HEK293T (cell line): ENCODE measurements around the gene ZP2.
"Not testable (repeated sequence)": the region's sequence is repeated elsewhere in the genome, so short reads cannot be mapped to it uniquely, and the experiment has no call there.

Experiments used
- CTCF ChIA-PET: fragments of 350-600 bp; formaldehyde crosslinking; extraction: SDS; loops from one replicate; lab custom pipeline; 2021; ENCODE audit warnings: antibody characterized with exemption, inconsistent platforms; lab: Yijun Ruan, JAX
- POLR2A ChIA-PET: fragments of 350-600 bp; formaldehyde crosslinking; extraction: SDS; loops from one replicate; lab custom pipeline; 2020; ENCODE audit warnings: antibody characterized with exemption, inconsistent platforms; lab: Yijun Ruan, JAX
- DNase-seq: peaks from one replicate; pipeline ENCODE4 v3.0.0; 2012; ENCODE audit warnings: mixed read lengths; ENCODE audit errors: extremely low spot score
- ARNT ChIP-seq: fragments of 450-650 bp; IDR thresholded peaks from 2 replicates; pipeline ENCODE4 v1.6.1; 2017; ENCODE audit warnings: mild to moderate bottlenecking
- BHLHE40 ChIP-seq: fragments of 450-650 bp; IDR thresholded peaks from 2 replicates; pipeline ENCODE4 v1.6.1; 2016; ENCODE audit warnings: mild to moderate bottlenecking, moderate library complexity, borderline replicate concordance
- CTBP1 ChIP-seq: fragments of 450-650 bp; IDR thresholded peaks from 2 replicates; pipeline ENCODE4 v1.6.1; 2016; ENCODE audit warnings: borderline replicate concordance
- ELF4 ChIP-seq: fragments of 450-650 bp; IDR thresholded peaks from 2 replicates; pipeline ENCODE4 v1.6.1; 2017; ENCODE audit warnings: antibody characterized with exemption
- FOXA1 ChIP-seq: fragments of 450-650 bp; IDR thresholded peaks from 2 replicates; pipeline ENCODE4 v1.6.1; 2016; ENCODE audit warnings: mild to moderate bottlenecking
- FOXK2 ChIP-seq: fragments of 450-650 bp; IDR thresholded peaks from 2 replicates; pipeline ENCODE4 v1.6.1; 2016; ENCODE audit warnings: mild to moderate bottlenecking
- FOXM1 ChIP-seq: fragments of 450-650 bp; IDR thresholded peaks from 2 replicates; pipeline ENCODE4 v1.6.1; 2017; ENCODE audit warnings: mild to moderate bottlenecking, borderline replicate concordance
- HDGF ChIP-seq: fragments of 450-650 bp; IDR thresholded peaks from 2 replicates; pipeline ENCODE4 v1.6.1; 2017; ENCODE audit warnings: antibody characterized with exemption, borderline replicate concordance
- L3MBTL2 ChIP-seq: fragments of 450-650 bp; conservative IDR thresholded peaks from 2 replicates; pipeline ENCODE4 v1.6.1; 2016; ENCODE audit warnings: mild to moderate bottlenecking
- LEF1 ChIP-seq: fragments of 450-650 bp; IDR thresholded peaks from 2 replicates; pipeline ENCODE4 v1.6.1; 2017; ENCODE audit warnings: mild to moderate bottlenecking, borderline replicate concordance
- NFRKB ChIP-seq: fragments of 450-650 bp; IDR thresholded peaks from 2 replicates; pipeline ENCODE4 v1.6.1; 2016; ENCODE audit warnings: mild to moderate bottlenecking, moderate library complexity
- PKNOX1 ChIP-seq: fragments of 450-650 bp; IDR thresholded peaks from 2 replicates; pipeline ENCODE4 v1.6.1; 2016
- SP1 ChIP-seq: fragments of 450-650 bp; IDR thresholded peaks from 2 replicates; pipeline ENCODE4 v1.6.1; 2017
- SUZ12 ChIP-seq: fragments of 450-650 bp; IDR thresholded peaks from 2 replicates; pipeline ENCODE4 v1.6.1; 2016; ENCODE audit warnings: mild to moderate bottlenecking
- TARDBP ChIP-seq: fragments of 450-650 bp; IDR thresholded peaks from 2 replicates; pipeline ENCODE4 v1.6.1; 2016
- ZNF384 ChIP-seq: fragments of 450-650 bp; IDR thresholded peaks from 2 replicates; pipeline ENCODE4 v1.6.1; 2016

ZP2 gene

GRCh38 chr16:21184834-21185233 lies 26.5 kb downstream of the ZP2 start:
- CTCF ChIA-PET: no interaction called here
- POLR2A ChIA-PET: no interaction called here
- DNase-seq: no peak
- TF ChIP-seq CTBP1: no peak
- no peak for TF ChIP-seq FOXA1
- no peak for TF ChIP-seq FOXK2
- no peak for TF ChIP-seq BHLHE40
- TF ChIP-seq TARDBP: no peak
- no peak for TF ChIP-seq LEF1
- TF ChIP-seq SP1: no peak
- no peak for TF ChIP-seq SUZ12
- no peak for TF ChIP-seq FOXM1
- TF ChIP-seq HDGF: no peak

GRCh38 chr16:21183995-21184394 lies 27.4 kb downstream of the ZP2 start:
- CTCF ChIA-PET: no interaction called here
- no peak for TF ChIP-seq SUZ12
- TF ChIP-seq FOXA1: no peak
- no peak for TF ChIP-seq BHLHE40
- TF ChIP-seq NFRKB: no peak
- no peak for TF ChIP-seq FOXM1
- no peak for TF ChIP-seq ARNT
- no peak for TF ChIP-seq CTBP1
- TF ChIP-seq ZNF384: no peak
- no peak for TF ChIP-seq ELF4
- TF ChIP-seq HDGF: no peak

GRCh38 chr16:21179983-21180365 lies 31.4 kb downstream of the ZP2 start:
- POLR2A ChIA-PET: no interaction called here
- TF ChIP-seq ARNT: no peak
- no peak for TF ChIP-seq BHLHE40
- TF ChIP-seq ZNF384: no peak
- no peak for TF ChIP-seq L3MBTL2
- no peak for TF ChIP-seq NFRKB
- TF ChIP-seq FOXK2: no peak
- TF ChIP-seq HDGF: no peak
- no peak for TF ChIP-seq FOXM1
- no peak for TF ChIP-seq TARDBP
- CTCF ChIA-PET: no interaction called here
- no peak for DNase-seq

More at GRCh38 chr16:21183995-21184394, 27.4 kb downstream of the ZP2 start:
- no peak for DNase-seq
- POLR2A ChIA-PET: no interaction called here

GRCh38 chr16:21179126-21179982 lies 32.0 kb downstream of the ZP2 start:
- no peak for TF ChIP-seq HDGF
- no peak for TF ChIP-seq FOXM1
- TF ChIP-seq LEF1: no peak
- TF ChIP-seq L3MBTL2: no peak
- TF ChIP-seq FOXA1: no peak
- TF ChIP-seq ZNF384: no peak
- no peak for TF ChIP-seq BHLHE40
- CTCF ChIA-PET: no interaction called here
- DNase-seq: no peak
- POLR2A ChIA-PET: no interaction called here

- ChIA-PET POLR2A (no interaction called here), CTCF (no interaction called here)
- TF ChIP-seq SP1: no peak
- TF ChIP-seq CTBP1: no peak
- no peak for TF ChIP-seq TARDBP
- no peak for TF ChIP-seq ELF4
- no peak for TF ChIP-seq FOXA1
- no peak for TF ChIP-seq SUZ12
- no peak for TF ChIP-seq ARNT
- no peak for TF ChIP-seq ZNF384
- TF ChIP-seq L3MBTL2: no peak
- no peak for TF ChIP-seq NFRKB
- TF ChIP-seq FOXK2: no peak
- no peak for TF ChIP-seq BHLHE40
- no peak for TF ChIP-seq FOXM1
- no peak for TF ChIP-seq HDGF
- no peak for TF ChIP-seq LEF1
- TF ChIP-seq PKNOX1: no peak
- DNase-seq: no peak
Measured at GRCh38 chr16:21175397-21175796, 36.0 kb downstream of the ZP2 start.

GRCh38 chr16:21172650-21173049 lies 38.7 kb downstream of the ZP2 start:
- no peak for DNase-seq
- TF ChIP-seq LEF1 (no peak), FOXM1 (no peak), PKNOX1 (no peak), SUZ12 (no peak), L3MBTL2 (no peak), FOXK2 (no peak), FOXA1 (no peak), ZNF384 (no peak), ARNT (no peak), CTBP1 (no peak), ELF4 (no peak), BHLHE40 (no peak), HDGF (no peak), TARDBP (no peak), SP1 (no peak), NFRKB (no peak)
- CTCF ChIA-PET: no interaction called here
- POLR2A ChIA-PET: no interaction called here

GRCh38 chr16:21170116-21170515 lies 41.3 kb downstream of the ZP2 start:
- CTCF ChIA-PET, POLR2A ChIA-PET, DNase-seq: not testable (repeated sequence)
